H9 (cell line): ENCODE data around the gene ACTN1. TPM values are rescaled to one million over a fixed set of nuclear protein-coding genes. Genes with fewer than 3 reads are reported as not detected.

ENCODE experiments used
- DNase-seq: peaks from one replicate; pipeline ENCODE4 v3.0.0-alpha.2; 2017
- H2AFZ ChIP-seq: one replicate; pipeline ENCODE4 v1.6.1; 2013; ENCODE audit warnings: mild to moderate bottlenecking, low read length, control low read depth, moderate library complexity
- H2AK5ac ChIP-seq: 2 replicates; pipeline ENCODE4 v1.6.1; 2013; ENCODE audit warnings: low read length, control low read depth, mixed read lengths; ENCODE audit not compliant: insufficient read length
- H2BK120ac ChIP-seq: one replicate; pipeline ENCODE4 v1.6.1; 2013; ENCODE audit warnings: low read depth, mild to moderate bottlenecking, low read length, control low read depth, inconsistent platforms; ENCODE audit not compliant: poor library complexity, severe bottlenecking
- H2BK12ac ChIP-seq: 2 replicates; pipeline ENCODE4 v1.6.1; 2013; ENCODE audit warnings: low read length, control low read depth, mixed read lengths, low read depth; ENCODE audit not compliant: insufficient read length
- H2BK15ac ChIP-seq: 2 replicates; pipeline ENCODE4 v1.6.1; 2013; ENCODE audit warnings: low read depth, low read length, control low read depth
- H2BK20ac ChIP-seq: one replicate; pipeline ENCODE4 v1.6.1; 2013; ENCODE audit warnings: low read depth, mild to moderate bottlenecking, low read length, control low read depth, inconsistent platforms; ENCODE audit not compliant: poor library complexity, severe bottlenecking
- H2BK5ac ChIP-seq: 2 replicates; pipeline ENCODE4 v1.6.1; 2013; ENCODE audit warnings: low read length, control low read depth, mixed read lengths; ENCODE audit not compliant: insufficient read length
- H3K14ac ChIP-seq: 2 replicates; pipeline ENCODE4 v1.6.1; 2013; ENCODE audit warnings: low read length, control low read depth; ENCODE audit not compliant: insufficient read depth
- H3K18ac ChIP-seq: 2 replicates; pipeline ENCODE4 v1.6.1; 2013; ENCODE audit warnings: low read depth, mild to moderate bottlenecking, mixed read lengths, low read length, control low read depth; ENCODE audit not compliant: insufficient read length
- H3K23ac ChIP-seq: 2 replicates; pipeline ENCODE4 v1.6.1; 2013; ENCODE audit warnings: low read length, control low read depth, mixed read lengths, low read depth; ENCODE audit not compliant: insufficient read length
- H3K23me2 ChIP-seq: 2 replicates; pipeline ENCODE4 v1.6.1; 2013; ENCODE audit warnings: low read depth, mild to moderate bottlenecking, mixed read lengths, low read length, control low read depth; ENCODE audit not compliant: insufficient read length, poor library complexity, severe bottlenecking
- H3K27ac ChIP-seq: 2 replicates; pipeline ENCODE4 v1.5.1; 2013; ENCODE audit warnings: low read length, control low read depth, mixed read lengths, low read depth; ENCODE audit not compliant: insufficient read length
- H3K27me3 ChIP-seq: 2 replicates; pipeline ENCODE4 v1.6.1; 2013; ENCODE audit warnings: low read length, control low read depth, inconsistent platforms; ENCODE audit not compliant: insufficient read depth
- H3K4ac ChIP-seq: 2 replicates; pipeline ENCODE4 v1.6.1; 2013; ENCODE audit warnings: low read depth, mild to moderate bottlenecking, control low read depth, inconsistent platforms, low read length, moderate library complexity
- H3K4me1 ChIP-seq: 2 replicates; pipeline ENCODE4 v1.6.1; 2013; ENCODE audit warnings: low read length, control low read depth, inconsistent platforms; ENCODE audit not compliant: insufficient read depth
- H3K4me2 ChIP-seq: 2 replicates; pipeline ENCODE4 v1.6.1; 2013; ENCODE audit warnings: low read length, control low read depth, mixed read lengths; ENCODE audit not compliant: insufficient read length, insufficient read depth
- H3K56ac ChIP-seq: 2 replicates; pipeline ENCODE4 v1.6.1; 2013; ENCODE audit warnings: low read depth, mild to moderate bottlenecking, mixed read lengths, low read length, control low read depth; ENCODE audit not compliant: insufficient read length
- H3K79me1 ChIP-seq: 2 replicates; pipeline ENCODE4 v1.6.1; 2013; ENCODE audit warnings: low read depth, mild to moderate bottlenecking, moderate library complexity, low read length, control low read depth, inconsistent platforms; ENCODE audit not compliant: insufficient read depth, poor library complexity, severe bottlenecking
- H3K79me2 ChIP-seq: 2 replicates; pipeline ENCODE4 v1.6.1; 2013; ENCODE audit warnings: low read length, control low read depth, inconsistent platforms; ENCODE audit not compliant: insufficient read depth
- H3K9ac ChIP-seq: 2 replicates; pipeline ENCODE4 v1.6.1; 2013; ENCODE audit warnings: low read length, control low read depth, mixed read lengths; ENCODE audit not compliant: insufficient read length; ENCODE audit errors: extremely low read depth
- H3K9me3 ChIP-seq: one replicate; pipeline ENCODE4 v1.6.1; 2013; ENCODE audit warnings: low read depth, low read length, inconsistent platforms; ENCODE audit not compliant: control insufficient read depth
- H3T11ph ChIP-seq: one replicate; pipeline ENCODE4 v1.6.1; 2013; ENCODE audit warnings: mild to moderate bottlenecking, low read length, control low read depth, inconsistent platforms
- H4K20me1 ChIP-seq: one replicate; pipeline ENCODE4 v1.6.1; 2013; ENCODE audit not compliant: control insufficient read depth, insufficient read length, insufficient read depth
- H4K5ac ChIP-seq: 2 replicates; pipeline ENCODE4 v1.6.1; 2013; ENCODE audit warnings: low read depth, mild to moderate bottlenecking, mixed read lengths, low read length, control low read depth; ENCODE audit not compliant: insufficient read length
- H4K8ac ChIP-seq: replicated peaks from 2 replicates; pipeline ENCODE4 v1.6.1; 2013; ENCODE audit warnings: low read length, control low read depth, mixed read lengths, low read depth; ENCODE audit not compliant: insufficient read length
- H4K91ac ChIP-seq: 2 replicates; pipeline ENCODE4 v1.6.1; 2013; ENCODE audit warnings: low read depth, mild to moderate bottlenecking, moderate library complexity, mixed read lengths, low read length, control low read depth; ENCODE audit not compliant: insufficient read length
- H3K27ac Mint-ChIP-seq, 3 experiments: 2 replicates in 2 of 3; 3 replicates in 1 of 3; pipeline ENCODE4 v1.8.0; 2020 to 2021; ENCODE audit warnings: mixed read lengths in 3 of 3, mild to moderate bottlenecking in 1 of 3, moderate library complexity in 1 of 3
- H3K27me3 Mint-ChIP-seq: 2 replicates; pipeline ENCODE4 v1.8.0; 2021; ENCODE audit warnings: low read depth, mild to moderate bottlenecking, moderate library complexity, mixed read lengths
- H3K36me3 Mint-ChIP-seq, 3 experiments: 2 replicates in 2 of 3; 3 replicates in 1 of 3; pipeline ENCODE4 v1.8.0; 2020 to 2021; ENCODE audit warnings: low read depth in 3 of 3, mixed read lengths in 3 of 3; ENCODE audit not compliant: insufficient read depth in 1 of 3
- H3K4me1 Mint-ChIP-seq, 2 experiments: 2 replicates each; pipeline ENCODE4 v1.8.0; 2020; ENCODE audit warnings: mixed read lengths in 2 of 2
- H3K4me3 Mint-ChIP-seq, 2 experiments: 2 replicates in 1 of 2; 3 replicates in 1 of 2; pipeline ENCODE4 v1.8.0; 2020 to 2021; ENCODE audit warnings: mild to moderate bottlenecking in 2 of 2, mixed read lengths in 2 of 2, moderate library complexity in 1 of 2
- H3K9me3 Mint-ChIP-seq, 2 experiments: 2 replicates in 1 of 2; 3 replicates in 1 of 2; pipeline ENCODE4 v1.8.0; 2020; ENCODE audit warnings: mild to moderate bottlenecking in 2 of 2, mixed read lengths in 2 of 2, moderate library complexity in 1 of 2
- WGBS: extraction: QIAGEN DNeasy Blood & Tissue Kit; methylation state at CpG from one replicate; pipeline ENCODE4 v1.1.7; 2013; ENCODE audit warnings: missing lambda C conversion rate, low lambda C conversion rate, mixed read lengths; ENCODE audit not compliant: insufficient read length; ENCODE audit errors: extremely low coverage; 5-methylcytosine and 5-hydroxymethylcytosine counted together
- total RNA-seq: library from RNA; stranded (reverse); gene quantifications from 2 replicates; pipeline ENCODE4 v1.2.1, GENCODE V29; 2021
- TF ChIP-seq, protein P1 (sequence below): fragments of 200-600 bp; sonication (generic); conservative IDR thresholded peaks from 3 replicates; pipeline ENCODE4 v1.8.0; 2021; ENCODE audit warnings: antibody characterized with exemption, mild to moderate bottlenecking

ACTN1 gene
- total RNA-seq, 1 experiment from 2014 or later: 219 TPM

DNA sequence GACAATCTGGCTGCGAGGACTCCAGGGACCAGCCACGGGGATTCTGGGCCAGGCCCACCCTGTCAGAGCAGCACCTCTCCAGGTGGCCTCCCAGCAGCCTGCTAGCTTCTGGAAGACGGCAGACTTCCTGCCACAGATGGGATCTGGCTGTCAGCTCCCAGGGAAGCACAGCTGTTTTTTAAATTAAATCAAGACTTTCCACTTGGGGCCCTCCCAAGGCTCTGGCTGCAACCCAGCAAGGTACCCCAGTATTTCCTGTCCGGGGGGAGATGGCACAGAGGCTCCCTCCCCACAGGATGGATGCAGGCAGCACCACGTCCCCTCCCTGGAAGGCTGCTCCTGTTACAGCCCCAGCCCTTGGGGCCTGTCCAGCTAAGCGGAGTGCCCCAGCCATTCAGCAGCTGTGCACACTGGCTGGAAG, 56.9 kb downstream of the ACTN1 start:
- H4K20me1 ChIP-seq: no peaks in the 10 kb centered on the region
- H2BK5ac ChIP-seq: no peak overlapping the region
- H3K79me2 ChIP-seq: peaks cover 6% of the 10 kb centered on the region; the same call in 1 of the 2 replicates
- no peaks in the 10 kb centered on the region for H3K27me3 ChIP-seq
- peaks cover 6% of the 10 kb centered on the region for H3K79me1 ChIP-seq
- Mint-ChIP-seq H3K4me3 (no peak overlapping the region), H3K27ac (no peak overlapping the region), H3K9me3 (0 out of 5 replicates have a peak, but pooled peaks cover 0 to 3% of the 10 kb centered on the region in 2 experiments), H3K4me1 (peaks cover 42 to 48% of the 10 kb centered on the region in 2 experiments), H3K27me3 (no peaks in the 10 kb centered on the region), H3K36me3 (peaks cover 61 to 79% (median 74%) of the 10 kb centered on the region in 3 experiments)
- H3K23me2 ChIP-seq: no peaks in the 10 kb centered on the region
- no peak overlapping the region for H3T11ph ChIP-seq
- H2AK5ac ChIP-seq: no peak overlapping the region
- no peak overlapping the region for H4K8ac ChIP-seq
- H3K4ac ChIP-seq: no peak overlapping the region
- no peak overlapping the region for H2BK120ac ChIP-seq
- H2BK20ac ChIP-seq: no peak overlapping the region
- H3K14ac ChIP-seq: no peak overlapping the region
- no peak overlapping the region for H4K91ac ChIP-seq
- DNase-seq: no peak
- TF ChIP-seq, protein P1, sequence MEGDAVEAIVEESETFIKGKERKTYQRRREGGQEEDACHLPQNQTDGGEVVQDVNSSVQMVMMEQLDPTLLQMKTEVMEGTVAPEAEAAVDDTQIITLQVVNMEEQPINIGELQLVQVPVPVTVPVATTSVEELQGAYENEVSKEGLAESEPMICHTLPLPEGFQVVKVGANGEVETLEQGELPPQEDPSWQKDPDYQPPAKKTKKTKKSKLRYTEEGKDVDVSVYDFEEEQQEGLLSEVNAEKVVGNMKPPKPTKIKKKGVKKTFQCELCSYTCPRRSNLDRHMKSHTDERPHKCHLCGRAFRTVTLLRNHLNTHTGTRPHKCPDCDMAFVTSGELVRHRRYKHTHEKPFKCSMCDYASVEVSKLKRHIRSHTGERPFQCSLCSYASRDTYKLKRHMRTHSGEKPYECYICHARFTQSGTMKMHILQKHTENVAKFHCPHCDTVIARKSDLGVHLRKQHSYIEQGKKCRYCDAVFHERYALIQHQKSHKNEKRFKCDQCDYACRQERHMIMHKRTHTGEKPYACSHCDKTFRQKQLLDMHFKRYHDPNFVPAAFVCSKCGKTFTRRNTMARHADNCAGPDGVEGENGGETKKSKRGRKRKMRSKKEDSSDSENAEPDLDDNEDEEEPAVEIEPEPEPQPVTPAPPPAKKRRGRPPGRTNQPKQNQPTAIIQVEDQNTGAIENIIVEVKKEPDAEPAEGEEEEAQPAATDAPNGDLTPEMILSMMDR: no peak
- no peak overlapping the region for H3K27ac ChIP-seq
- no peak overlapping the region for H3K56ac ChIP-seq
- H2AFZ ChIP-seq: no peak overlapping the region
- no peak overlapping the region for H3K9ac ChIP-seq
- H3K23ac ChIP-seq: no peak overlapping the region
- no peak overlapping the region for H4K5ac ChIP-seq
- no peak overlapping the region for H3K4me2 ChIP-seq
- WGBS: no CpG with 5 or more reads among the region's 6 CpGs
- no peaks in the 10 kb centered on the region for H3K9me3 ChIP-seq
- H2BK15ac ChIP-seq: no peak overlapping the region
- no peak overlapping the region for H2BK12ac ChIP-seq
- H3K18ac ChIP-seq: no peak overlapping the region
- H3K4me1 ChIP-seq: peaks cover 5% of the 10 kb centered on the region; the same call in 1 of the 2 replicates
